ENCODE measurements around the gene AUH.
"Not testable (repeated sequence)": the region's sequence is repeated elsewhere in the genome, so short reads cannot be mapped to it uniquely, and the experiment has no call there.

Gene AUH

GRCh38 chr9:91378695-91379127 is 17.0 kb upstream of the AUH start:
- no peak for DNase-seq (ENCODE audit: low spot score)

- DNase-seq (ENCODE audit: low spot score): not testable (repeated sequence)
Observed at GRCh38 chr9:91378054-91378453, 16.3 kb upstream of the AUH start.

GRCh38 chr9:91376239-91376638 is 14.5 kb upstream of the AUH start:
- DNase-seq (ENCODE audit: low spot score): no peak

- DNase-seq (ENCODE audit: low spot score): no peak
Observed at GRCh38 chr9:91374939-91375338, 13.2 kb upstream of the AUH start.

- no peak for DNase-seq (ENCODE audit: low spot score)
Observed at GRCh38 chr9:91371894-91372293, 10.2 kb upstream of the AUH start.

GRCh38 chr9:91370006-91370405 is 8.3 kb upstream of the AUH start:
- DNase-seq (ENCODE audit: low spot score): not testable (repeated sequence)

GRCh38 chr9:91364702-91365101 is 3.0 kb upstream of the AUH start:
- no peak for DNase-seq (ENCODE audit: low spot score)

- DNase-seq (ENCODE audit: low spot score): no peak
Observed at GRCh38 chr9:91364005-91364404, 2.3 kb upstream of the AUH start.

- DNase-seq (ENCODE audit: low spot score): no peak
Observed at GRCh38 chr9:91362051-91362611, 413 bp upstream of the AUH start.

- DNase-seq (ENCODE audit: low spot score): no peak
Observed at GRCh38 chr9:91360551-91361290, 997 bp downstream of the AUH start.

- DNase-seq (ENCODE audit: low spot score): no peak
Observed at GRCh38 chr9:91359734-91360470, 1.8 kb downstream of the AUH start.

GRCh38 chr9:91359083-91359482 is 2.6 kb downstream of the AUH start:
- no peak for DNase-seq (ENCODE audit: low spot score)

GRCh38 chr9:91354881-91355280 is 6.8 kb downstream of the AUH start:
- no peak for DNase-seq (ENCODE audit: low spot score)

GRCh38 chr9:91349115-91349555 is 12.6 kb downstream of the AUH start:
- no peak for DNase-seq (ENCODE audit: low spot score)

GRCh38 chr9:91348191-91348807 is 13.4 kb downstream of the AUH start:
- no peak for DNase-seq (ENCODE audit: low spot score)

GRCh38 chr9:91347377-91347776 is 14.3 kb downstream of the AUH start:
- DNase-seq (ENCODE audit: low spot score): no peak

- no peak for DNase-seq (ENCODE audit: low spot score)
Observed at GRCh38 chr9:91346644-91347043, 15.1 kb downstream of the AUH start.

GRCh38 chr9:91345978-91346377 is 15.7 kb downstream of the AUH start:
- no peak for DNase-seq (ENCODE audit: low spot score)

GRCh38 chr9:91342575-91342974 is 19.1 kb downstream of the AUH start:
- DNase-seq (ENCODE audit: low spot score): no peak

GRCh38 chr9:91341749-91342148 is 20.0 kb downstream of the AUH start:
- DNase-seq (ENCODE audit: low spot score): no peak

GRCh38 chr9:91341258-91341746 is 20.4 kb downstream of the AUH start:
- DNase-seq (ENCODE audit: low spot score): no peak

GRCh38 chr9:91340395-91340967 is 21.2 kb downstream of the AUH start:
- no peak for DNase-seq (ENCODE audit: low spot score)
